Measurements from ENCODE around the gene CTNNA2. TPM values are rescaled to one million over a fixed set of nuclear protein-coding genes. Genes with fewer than 3 reads are reported as not detected.

CTNNA2 gene
- polyA plus RNA-seq, 1 of the 3 experiments (the other 2 are of a cell fraction): 0.30 TPM

GRCh38 chr2:79695248-79695647, 182.4 kb downstream of the CTNNA2 start:
- Histone ChIP-seq H3K36me3 (replicated peaks in 1 of 2; ENCODE audit: control insufficient read depth in 1 of 2, insufficient read depth in 2 of 2, low read length in 1 of 2) (no peaks in the 10 kb centered on the region), H3K4me1 (ENCODE audit: control insufficient read depth in 1 of 2, insufficient read depth in 2 of 2, low read depth in 1 of 2, low read length in 1 of 2) (no peaks in the 10 kb centered on the region), H3K4me3 (ENCODE audit: low read depth in 2 of 2, low read length in 1 of 2) (no peak overlapping the region), H3K27ac (ENCODE audit: low read depth in 2 of 2, low read length in 1 of 2) (no peak overlapping the region), H3F3A (replicated peaks; ENCODE audit: insufficient read depth) (no peaks in the 10 kb centered on the region), H3K4me2 (no peak overlapping the region), H3K27me3 (ENCODE audit: insufficient read depth) (no peaks in the 10 kb centered on the region), H3K9me3 (no peaks in the 10 kb centered on the region), H3K9me2 (no peaks in the 10 kb centered on the region), H3K79me2 (ENCODE audit: insufficient read depth) (no peaks in the 10 kb centered on the region), H3K9ac (no peak overlapping the region), H4K20me1 (ENCODE audit: insufficient read depth) (no peaks in the 10 kb centered on the region), H2AFZ (ENCODE audit: low read depth) (no peak overlapping the region)
- POLR2A ChIA-PET: no interaction called here
- no peak for DNase-seq
- CTCF ChIA-PET: no interaction called here
- no peak for TF ChIP-seq NFIC (IDR thresholded peaks at IDR 0.05; ENCODE audit: borderline replicate concordance)
- TF ChIP-seq, protein P1, sequence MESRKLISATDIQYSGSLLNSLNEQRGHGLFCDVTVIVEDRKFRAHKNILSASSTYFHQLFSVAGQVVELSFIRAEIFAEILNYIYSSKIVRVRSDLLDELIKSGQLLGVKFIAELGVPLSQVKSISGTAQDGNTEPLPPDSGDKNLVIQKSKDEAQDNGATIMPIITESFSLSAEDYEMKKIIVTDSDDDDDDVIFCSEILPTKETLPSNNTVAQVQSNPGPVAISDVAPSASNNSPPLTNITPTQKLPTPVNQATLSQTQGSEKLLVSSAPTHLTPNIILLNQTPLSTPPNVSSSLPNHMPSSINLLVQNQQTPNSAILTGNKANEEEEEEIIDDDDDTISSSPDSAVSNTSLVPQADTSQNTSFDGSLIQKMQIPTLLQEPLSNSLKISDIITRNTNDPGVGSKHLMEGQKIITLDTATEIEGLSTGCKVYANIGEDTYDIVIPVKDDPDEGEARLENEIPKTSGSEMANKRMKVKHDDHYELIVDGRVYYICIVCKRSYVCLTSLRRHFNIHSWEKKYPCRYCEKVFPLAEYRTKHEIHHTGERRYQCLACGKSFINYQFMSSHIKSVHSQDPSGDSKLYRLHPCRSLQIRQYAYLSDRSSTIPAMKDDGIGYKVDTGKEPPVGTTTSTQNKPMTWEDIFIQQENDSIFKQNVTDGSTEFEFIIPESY (IDR thresholded peaks at IDR 0.05; ENCODE audit: borderline replicate concordance, low read depth): no peak
- TF ChIP-seq EP300 (IDR thresholded peaks at IDR 0.05; ENCODE audit: borderline replicate concordance in 1 of 2, low read depth in 1 of 2, low read length in 1 of 2): no peak
- TF ChIP-seq, protein P2, sequence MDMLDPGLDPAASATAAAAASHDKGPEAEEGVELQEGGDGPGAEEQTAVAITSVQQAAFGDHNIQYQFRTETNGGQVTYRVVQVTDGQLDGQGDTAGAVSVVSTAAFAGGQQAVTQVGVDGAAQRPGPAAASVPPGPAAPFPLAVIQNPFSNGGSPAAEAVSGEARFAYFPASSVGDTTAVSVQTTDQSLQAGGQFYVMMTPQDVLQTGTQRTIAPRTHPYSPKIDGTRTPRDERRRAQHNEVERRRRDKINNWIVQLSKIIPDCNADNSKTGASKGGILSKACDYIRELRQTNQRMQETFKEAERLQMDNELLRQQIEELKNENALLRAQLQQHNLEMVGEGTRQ (IDR thresholded peaks at IDR 0.05; ENCODE audit: borderline replicate concordance, low read depth, low read length): no peak
- TF ChIP-seq YY1 (IDR thresholded peaks at IDR 0.05; ENCODE audit: low read depth): no peak
- no peak for TF ChIP-seq RXRA (IDR thresholded peaks at IDR 0.05; ENCODE audit: borderline replicate concordance, low read depth)
- TF ChIP-seq, protein P3, sequence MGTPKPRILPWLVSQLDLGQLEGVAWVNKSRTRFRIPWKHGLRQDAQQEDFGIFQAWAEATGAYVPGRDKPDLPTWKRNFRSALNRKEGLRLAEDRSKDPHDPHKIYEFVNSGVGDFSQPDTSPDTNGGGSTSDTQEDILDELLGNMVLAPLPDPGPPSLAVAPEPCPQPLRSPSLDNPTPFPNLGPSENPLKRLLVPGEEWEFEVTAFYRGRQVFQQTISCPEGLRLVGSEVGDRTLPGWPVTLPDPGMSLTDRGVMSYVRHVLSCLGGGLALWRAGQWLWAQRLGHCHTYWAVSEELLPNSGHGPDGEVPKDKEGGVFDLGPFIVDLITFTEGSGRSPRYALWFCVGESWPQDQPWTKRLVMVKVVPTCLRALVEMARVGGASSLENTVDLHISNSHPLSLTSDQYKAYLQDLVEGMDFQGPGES (IDR thresholded peaks at IDR 0.05; ENCODE audit: low read depth, low read length): no peak
- TF ChIP-seq SMC3 (IDR thresholded peaks at IDR 0.05; ENCODE audit: low read depth, low read length): no peak
- TF ChIP-seq MXI1 (IDR thresholded peaks at IDR 0.05; ENCODE audit: low read depth, low read length): no peak

- Histone ChIP-seq H3K9me3 (no peaks in the 10 kb centered on the region), H3K9me2 (no peaks in the 10 kb centered on the region), H4K20me1 (ENCODE audit: insufficient read depth) (no peaks in the 10 kb centered on the region), H3K9ac (no peak overlapping the region), H3K4me1 (ENCODE audit: control insufficient read depth in 1 of 2, insufficient read depth in 2 of 2, low read depth in 1 of 2, low read length in 1 of 2) (no peaks in the 10 kb centered on the region), H3K4me3 (ENCODE audit: low read depth in 2 of 2, low read length in 1 of 2) (no peak overlapping the region), H2AFZ (ENCODE audit: low read depth) (no peak overlapping the region), H3F3A (replicated peaks; ENCODE audit: insufficient read depth) (no peaks in the 10 kb centered on the region), H3K27me3 (ENCODE audit: insufficient read depth) (no peaks in the 10 kb centered on the region), H3K36me3 (replicated peaks in 1 of 2; ENCODE audit: control insufficient read depth in 1 of 2, insufficient read depth in 2 of 2, low read length in 1 of 2) (no peaks in the 10 kb centered on the region), H3K4me2 (no peak overlapping the region), H3K79me2 (ENCODE audit: insufficient read depth) (no peaks in the 10 kb centered on the region), H3K27ac (ENCODE audit: low read depth in 2 of 2, low read length in 1 of 2) (no peak overlapping the region)
- no peak for DNase-seq
- POLR2A ChIA-PET: no interaction called here
- 62% methylated on average over 2 of the region's 2 CpGs for WGBS (ENCODE audit: low lambda C conversion rate)
- CTCF ChIA-PET: no interaction called here
- TF ChIP-seq MEF2A (IDR thresholded peaks at IDR 0.05; ENCODE audit: borderline replicate concordance, low read depth): no peak
- no peak for TF ChIP-seq TCF12 (IDR thresholded peaks at IDR 0.05)
- no peak for TF ChIP-seq FOSL2 (IDR thresholded peaks at IDR 0.05; ENCODE audit: borderline replicate concordance, low read depth)
- TF ChIP-seq, protein P3 (IDR thresholded peaks at IDR 0.05; ENCODE audit: low read depth, low read length): no peak
- TF ChIP-seq TAF1 (IDR thresholded peaks at IDR 0.05; ENCODE audit: borderline replicate concordance, low read depth, low read length): no peak
- TF ChIP-seq, protein P4, sequence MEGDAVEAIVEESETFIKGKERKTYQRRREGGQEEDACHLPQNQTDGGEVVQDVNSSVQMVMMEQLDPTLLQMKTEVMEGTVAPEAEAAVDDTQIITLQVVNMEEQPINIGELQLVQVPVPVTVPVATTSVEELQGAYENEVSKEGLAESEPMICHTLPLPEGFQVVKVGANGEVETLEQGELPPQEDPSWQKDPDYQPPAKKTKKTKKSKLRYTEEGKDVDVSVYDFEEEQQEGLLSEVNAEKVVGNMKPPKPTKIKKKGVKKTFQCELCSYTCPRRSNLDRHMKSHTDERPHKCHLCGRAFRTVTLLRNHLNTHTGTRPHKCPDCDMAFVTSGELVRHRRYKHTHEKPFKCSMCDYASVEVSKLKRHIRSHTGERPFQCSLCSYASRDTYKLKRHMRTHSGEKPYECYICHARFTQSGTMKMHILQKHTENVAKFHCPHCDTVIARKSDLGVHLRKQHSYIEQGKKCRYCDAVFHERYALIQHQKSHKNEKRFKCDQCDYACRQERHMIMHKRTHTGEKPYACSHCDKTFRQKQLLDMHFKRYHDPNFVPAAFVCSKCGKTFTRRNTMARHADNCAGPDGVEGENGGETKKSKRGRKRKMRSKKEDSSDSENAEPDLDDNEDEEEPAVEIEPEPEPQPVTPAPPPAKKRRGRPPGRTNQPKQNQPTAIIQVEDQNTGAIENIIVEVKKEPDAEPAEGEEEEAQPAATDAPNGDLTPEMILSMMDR (IDR thresholded peaks at IDR 0.05): no peak
- TF ChIP-seq, protein P5, sequence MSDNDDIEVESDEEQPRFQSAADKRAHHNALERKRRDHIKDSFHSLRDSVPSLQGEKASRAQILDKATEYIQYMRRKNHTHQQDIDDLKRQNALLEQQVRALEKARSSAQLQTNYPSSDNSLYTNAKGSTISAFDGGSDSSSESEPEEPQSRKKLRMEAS (IDR thresholded peaks at IDR 0.05; ENCODE audit: low read depth): no peak
- TF ChIP-seq RXRA (IDR thresholded peaks at IDR 0.05; ENCODE audit: borderline replicate concordance, low read depth): no peak
- TF ChIP-seq GABPA (IDR thresholded peaks at IDR 0.05; ENCODE audit: low read depth): no peak
- TF ChIP-seq, protein P6, sequence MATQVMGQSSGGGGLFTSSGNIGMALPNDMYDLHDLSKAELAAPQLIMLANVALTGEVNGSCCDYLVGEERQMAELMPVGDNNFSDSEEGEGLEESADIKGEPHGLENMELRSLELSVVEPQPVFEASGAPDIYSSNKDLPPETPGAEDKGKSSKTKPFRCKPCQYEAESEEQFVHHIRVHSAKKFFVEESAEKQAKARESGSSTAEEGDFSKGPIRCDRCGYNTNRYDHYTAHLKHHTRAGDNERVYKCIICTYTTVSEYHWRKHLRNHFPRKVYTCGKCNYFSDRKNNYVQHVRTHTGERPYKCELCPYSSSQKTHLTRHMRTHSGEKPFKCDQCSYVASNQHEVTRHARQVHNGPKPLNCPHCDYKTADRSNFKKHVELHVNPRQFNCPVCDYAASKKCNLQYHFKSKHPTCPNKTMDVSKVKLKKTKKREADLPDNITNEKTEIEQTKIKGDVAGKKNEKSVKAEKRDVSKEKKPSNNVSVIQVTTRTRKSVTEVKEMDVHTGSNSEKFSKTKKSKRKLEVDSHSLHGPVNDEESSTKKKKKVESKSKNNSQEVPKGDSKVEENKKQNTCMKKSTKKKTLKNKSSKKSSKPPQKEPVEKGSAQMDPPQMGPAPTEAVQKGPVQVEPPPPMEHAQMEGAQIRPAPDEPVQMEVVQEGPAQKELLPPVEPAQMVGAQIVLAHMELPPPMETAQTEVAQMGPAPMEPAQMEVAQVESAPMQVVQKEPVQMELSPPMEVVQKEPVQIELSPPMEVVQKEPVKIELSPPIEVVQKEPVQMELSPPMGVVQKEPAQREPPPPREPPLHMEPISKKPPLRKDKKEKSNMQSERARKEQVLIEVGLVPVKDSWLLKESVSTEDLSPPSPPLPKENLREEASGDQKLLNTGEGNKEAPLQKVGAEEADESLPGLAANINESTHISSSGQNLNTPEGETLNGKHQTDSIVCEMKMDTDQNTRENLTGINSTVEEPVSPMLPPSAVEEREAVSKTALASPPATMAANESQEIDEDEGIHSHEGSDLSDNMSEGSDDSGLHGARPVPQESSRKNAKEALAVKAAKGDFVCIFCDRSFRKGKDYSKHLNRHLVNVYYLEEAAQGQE (IDR thresholded peaks at IDR 0.05; ENCODE audit: low read depth, low read length): no peak
Measured at GRCh38 chr2:79697200-79697599, 184.3 kb downstream of the CTNNA2 start.

Measured in SK-N-SH (cell line).